Spleen (tissue), 7 donors: ENCODE measurements around the gene ZNF280D.
"Not testable (repeated sequence)": the region's sequence is repeated elsewhere in the genome, so short reads cannot be mapped to it uniquely, and the experiment has no call there.

Experiments used
- CTCF ChIP-seq, 11 experiments: fragments of 200-600 bp in 7 of 11; fragments of 450-650 bp in 4 of 11; sonication (generic) in 4 of 11; IDR thresholded peaks in 8 of 11; conservative IDR thresholded peaks in 3 of 11; 1 replicate in 7 of 11; 2 replicates in 4 of 11; pipeline versions ENCODE4 v1.4.0 to v1.8.0; 2016 to 2021; ENCODE audit warnings: antibody characterized with exemption in 11 of 11, inconsistent platforms in 4 of 11, mild to moderate bottlenecking in 1 of 11
- POLR2AphosphoS5 ChIP-seq, 3 donors: sonication (generic); formaldehyde crosslinking; IDR thresholded peaks; one replicate each; pipeline ENCODE4 v1.5.1; 2017; ENCODE audit warnings: antibody characterized with exemption in 3 of 3
- donor health status: DM: no; HTN: no; CAD: no; lungs with moderate emphysema.
- donor health status: DM: no; HTN: no; CAD: no.
- donor health status: DM: no; HTN: no; CAD: no.

- TF ChIP-seq CTCF (IDR thresholded peaks at IDR 0.05 in 8 of 11, conservative IDR thresholded peaks at IDR 0.05 in 3 of 11); POLR2AphosphoS5 (IDR thresholded peaks at IDR 0.05): not testable (repeated sequence)
These were observed 46.1 kb upstream of the ZNF280D start for GRCh38 chr15:56779449-56779848.
